ENCODE data around the gene BCOR.

BCOR gene

GRCh38 chrX:40109288-40110008 is 11.7 kb upstream of the BCOR start:
- DNase-seq (ENCODE audit: insufficient read length) (no peak), FAIRE-seq (no peak)
- TF ChIP-seq POLR2A (IDR thresholded peaks at IDR 0.05; ENCODE audit: low read depth, low read length) (no peak), POLR2AphosphoS5 (IDR thresholded peaks at IDR 0.05; ENCODE audit: low read depth, low read length) (no peak), TAF1 (IDR thresholded peaks at IDR 0.05; ENCODE audit: borderline replicate concordance, low read depth, low read length) (no peak)

DNA sequence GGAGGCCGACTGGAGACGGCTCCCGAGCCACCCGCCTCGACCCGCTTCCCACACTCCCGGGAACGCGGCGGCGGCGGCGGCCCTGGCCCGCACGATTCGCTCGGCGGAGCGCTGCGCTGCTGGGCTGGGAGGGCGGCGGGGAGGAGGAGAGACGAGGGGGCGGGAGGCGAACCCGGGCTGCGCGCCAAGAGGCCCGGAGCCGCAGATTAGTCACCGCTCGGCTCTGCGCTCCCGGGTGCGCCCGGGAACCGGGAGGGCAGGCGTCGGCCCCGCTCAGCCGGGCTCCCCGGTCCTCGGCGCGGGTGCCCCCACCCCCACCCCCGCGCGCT is 11.2 kb upstream of the BCOR start:
- no peak for TF ChIP-seq TAF1 (IDR thresholded peaks at IDR 0.05; ENCODE audit: borderline replicate concordance, low read depth, low read length)
- TF ChIP-seq POLR2A (IDR thresholded peaks at IDR 0.05; ENCODE audit: low read depth, low read length): no peak
- FAIRE-seq (peak; percentile 67), DNase-seq (ENCODE audit: insufficient read length) (peak; percentile 46)

DNA sequence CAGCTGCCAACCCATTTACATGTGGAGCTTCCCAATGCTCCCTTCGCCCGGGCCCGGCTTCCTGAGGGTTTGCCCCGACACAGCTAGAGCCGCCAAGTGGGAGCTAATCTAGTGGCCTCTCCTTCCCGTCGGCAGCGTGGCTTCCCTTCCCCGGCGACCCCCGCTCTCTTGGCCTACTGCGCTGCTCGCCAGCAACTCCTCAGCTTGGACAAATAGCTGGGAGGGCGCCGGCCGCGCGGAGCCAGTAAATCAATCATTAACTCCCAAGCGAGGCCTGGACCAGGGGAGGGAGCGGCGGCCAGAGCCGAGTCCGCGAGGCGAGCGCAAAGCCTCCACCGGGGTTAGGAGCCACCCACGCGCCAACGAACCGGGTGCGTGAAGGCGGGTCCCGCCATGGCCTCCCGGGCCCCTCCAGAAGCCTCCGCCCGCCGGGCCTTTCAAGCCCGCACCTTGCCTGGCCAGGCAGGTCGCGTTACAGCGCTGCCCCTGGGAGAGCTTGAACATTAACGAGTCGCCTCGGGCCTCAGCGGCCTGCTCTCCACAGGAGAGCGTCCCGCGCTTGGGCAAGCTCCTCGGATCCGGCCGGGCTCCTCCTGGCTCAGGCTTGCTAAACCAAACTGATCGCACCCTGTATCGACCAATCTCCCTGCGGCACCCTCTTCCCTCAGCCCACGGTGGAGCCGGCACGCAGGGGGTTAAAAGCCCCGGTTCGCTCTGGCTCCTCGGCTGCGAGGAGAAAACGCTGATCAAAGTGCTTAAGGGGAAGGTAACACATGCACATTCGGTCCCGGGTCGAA is 10.6 kb upstream of the BCOR start:
- no peak for FAIRE-seq
- no peak for DNase-seq (ENCODE audit: insufficient read length)
- no peak for TF ChIP-seq TAF1 (IDR thresholded peaks at IDR 0.05; ENCODE audit: borderline replicate concordance, low read depth, low read length)
- no peak for TF ChIP-seq POLR2AphosphoS5 (IDR thresholded peaks at IDR 0.05; ENCODE audit: low read depth, low read length)
- TF ChIP-seq POLR2A (IDR thresholded peaks at IDR 0.05; ENCODE audit: low read depth, low read length): no peak

DNA sequence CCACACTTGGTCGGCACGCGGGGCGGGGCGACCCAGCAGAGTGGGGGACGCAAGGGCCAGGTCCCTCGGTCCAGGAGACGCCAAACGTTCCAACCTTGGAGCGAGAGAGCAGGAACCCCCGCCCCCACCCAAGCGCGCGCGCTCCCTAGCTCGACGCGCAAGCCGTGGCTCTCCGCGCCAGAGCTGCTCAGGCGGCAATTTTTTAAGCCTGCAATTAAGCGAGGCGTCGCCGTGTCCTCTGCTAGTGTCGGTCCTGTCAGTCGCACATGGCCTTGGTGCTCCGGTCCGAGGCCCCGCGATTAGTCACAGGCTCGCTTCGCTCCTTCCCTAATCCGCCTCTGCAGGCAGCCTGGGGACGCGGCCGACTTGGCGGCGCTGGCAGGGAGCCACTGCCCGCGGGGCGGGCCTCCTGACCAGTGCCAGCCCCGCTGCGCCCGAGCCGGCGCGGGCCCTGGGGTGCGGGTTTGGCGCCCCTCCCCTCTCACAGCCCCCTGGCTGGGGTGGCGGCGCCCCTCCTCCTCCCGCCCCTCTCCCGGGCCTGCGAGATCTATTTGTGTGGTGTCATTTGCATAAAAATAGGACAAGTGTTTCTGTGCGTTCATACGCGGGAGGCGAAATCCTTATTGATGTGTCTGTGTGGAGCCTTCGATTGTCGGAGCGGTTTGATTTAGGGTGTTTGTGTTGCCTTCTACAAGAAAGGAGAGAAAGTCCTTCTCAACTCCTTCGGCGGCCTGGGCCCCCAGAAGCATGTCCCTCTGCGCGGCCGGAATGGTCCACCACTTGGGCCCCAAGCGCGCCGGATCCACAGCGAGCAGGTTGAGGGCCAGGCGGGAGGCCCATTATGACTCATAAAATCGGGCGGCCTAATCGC is 9.8 kb upstream of the BCOR start:
- no peak for FAIRE-seq
- DNase-seq (ENCODE audit: insufficient read length): no peak
- TF ChIP-seq POLR2A (IDR thresholded peaks at IDR 0.05; ENCODE audit: low read depth, low read length) (no peak), TAF1 (IDR thresholded peaks at IDR 0.05; ENCODE audit: borderline replicate concordance, low read depth, low read length) (no peak)

GRCh38 chrX:40106676-40107290 is 9.0 kb upstream of the BCOR start:
- DNase-seq (ENCODE audit: insufficient read length) (no peak), FAIRE-seq (no peak)

GRCh38 chrX:40105835-40106675 is 8.3 kb upstream of the BCOR start:
- peak; percentile 47 for DNase-seq (ENCODE audit: insufficient read length)

More at GRCh38 chrX:40106676-40107290, 9.0 kb upstream of the BCOR start:
- TF ChIP-seq POLR2A (IDR thresholded peaks at IDR 0.05; ENCODE audit: low read depth, low read length) (no peak), POLR2AphosphoS5 (IDR thresholded peaks at IDR 0.05; ENCODE audit: low read depth, low read length) (no peak), TAF1 (IDR thresholded peaks at IDR 0.05; ENCODE audit: borderline replicate concordance, low read depth, low read length) (no peak)

DNA sequence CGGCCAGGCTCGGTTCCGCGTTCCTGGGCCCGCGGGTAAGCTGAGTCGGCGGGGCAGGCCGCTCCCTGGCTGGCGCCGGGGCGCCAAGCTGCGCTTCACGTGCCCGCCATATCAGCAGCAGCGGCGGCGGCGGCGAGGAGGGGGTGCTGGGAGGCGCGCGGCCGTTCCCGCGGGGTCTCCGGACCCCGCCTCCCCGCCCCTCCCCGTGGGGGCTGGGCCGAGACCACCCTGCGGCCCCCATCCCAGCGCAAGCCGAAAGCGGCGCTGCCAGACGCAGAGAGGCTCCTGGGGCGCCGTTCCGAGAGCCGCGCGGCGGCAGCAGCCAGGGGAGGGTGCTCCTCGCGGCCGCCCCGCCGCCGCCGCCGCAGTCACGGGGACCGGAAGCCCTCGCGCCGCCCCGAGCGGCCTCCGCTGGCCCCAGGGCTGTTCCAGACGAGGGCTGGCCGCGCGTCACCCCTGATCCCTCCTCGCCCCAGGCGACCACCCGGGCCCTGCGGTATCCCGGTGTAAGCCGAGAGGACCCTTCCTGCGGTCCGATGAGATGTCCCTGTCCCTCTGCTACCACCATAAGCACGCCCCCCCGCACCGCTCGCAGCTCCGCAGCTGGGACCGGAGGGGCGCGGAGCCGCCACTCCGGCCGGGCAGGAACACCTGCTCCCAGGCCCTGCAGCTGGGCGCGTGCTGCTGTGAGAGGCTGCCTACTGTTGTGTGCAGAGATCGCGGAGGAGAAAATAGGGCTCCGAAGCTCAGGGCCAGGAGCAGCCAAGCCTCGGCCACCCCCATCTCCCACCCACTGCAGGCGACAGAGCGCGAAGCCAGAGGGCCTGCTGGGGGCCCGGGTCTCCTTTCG is 7.5 kb upstream of the BCOR start:
- FAIRE-seq: no peak
- DNase-seq (ENCODE audit: insufficient read length): no peak

More at GRCh38 chrX:40105835-40106675, 8.3 kb upstream of the BCOR start:
- FAIRE-seq: no peak
- TF ChIP-seq POLR2AphosphoS5 (IDR thresholded peaks at IDR 0.05; ENCODE audit: low read depth, low read length): no peak
- TF ChIP-seq POLR2A (IDR thresholded peaks at IDR 0.05; ENCODE audit: low read depth, low read length): no peak
- no peak for TF ChIP-seq TAF1 (IDR thresholded peaks at IDR 0.05; ENCODE audit: borderline replicate concordance, low read depth, low read length)

DNA sequence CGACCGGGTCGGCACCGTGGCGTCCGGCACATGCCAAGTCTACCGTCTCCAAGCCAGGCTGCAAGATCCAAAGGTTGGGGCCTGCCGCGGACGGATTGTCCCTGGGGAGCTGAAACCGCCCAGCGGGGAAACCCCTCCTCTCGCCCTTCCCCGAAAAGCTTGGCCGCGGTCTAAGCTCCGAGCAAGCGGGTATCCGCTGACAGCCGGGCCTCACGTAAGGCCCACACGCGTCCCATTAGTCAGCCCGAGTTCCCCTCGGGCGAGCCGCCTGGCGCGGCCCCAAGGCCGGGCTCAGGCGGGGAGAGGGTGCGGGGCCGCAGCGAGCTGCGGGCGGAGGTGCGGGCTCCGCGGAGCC is 6.8 kb upstream of the BCOR start:
- no peak for TF ChIP-seq TAF1 (IDR thresholded peaks at IDR 0.05; ENCODE audit: borderline replicate concordance, low read depth, low read length)
- no peak for TF ChIP-seq POLR2A (IDR thresholded peaks at IDR 0.05; ENCODE audit: low read depth, low read length)
- no peak for TF ChIP-seq POLR2AphosphoS5 (IDR thresholded peaks at IDR 0.05; ENCODE audit: low read depth, low read length)
- FAIRE-seq (peak; percentile 36), DNase-seq (ENCODE audit: insufficient read length) (peak; percentile 41)

More for the DNA sequence above, 7.5 kb upstream of the BCOR start:
- TF ChIP-seq POLR2A (IDR thresholded peaks at IDR 0.05; ENCODE audit: low read depth, low read length) (no peak), TAF1 (IDR thresholded peaks at IDR 0.05; ENCODE audit: borderline replicate concordance, low read depth, low read length) (no peak), POLR2AphosphoS5 (IDR thresholded peaks at IDR 0.05; ENCODE audit: low read depth, low read length) (no peak)

- FAIRE-seq (no peak), DNase-seq (ENCODE audit: insufficient read length) (no peak)
- TF ChIP-seq POLR2A (IDR thresholded peaks at IDR 0.05; ENCODE audit: low read depth, low read length) (no peak), TAF1 (IDR thresholded peaks at IDR 0.05; ENCODE audit: borderline replicate concordance, low read depth, low read length) (no peak), POLR2AphosphoS5 (IDR thresholded peaks at IDR 0.05; ENCODE audit: low read depth, low read length) (no peak)
Measured at GRCh38 chrX:40103565-40104323, 6.0 kb upstream of the BCOR start.
